Middle frontal gyrus (tissue), 1 donor: ENCODE results near the gene SLC28A1.
"Not testable (repeated sequence)": the region's sequence is repeated elsewhere in the genome, so short reads cannot be mapped to it uniquely, and the experiment has no call there.

Experiments
- DNase-seq: peaks from one replicate; pipeline ENCODE4 v3.0.0-alpha.2; 2015; ENCODE audit warnings: low spot score; ENCODE audit errors: extremely low spot score

Gene SLC28A1

GRCh38 chr15:84968301-84968700 is 83.8 kb downstream of the SLC28A1 start:
- DNase-seq = no peak

- DNase-seq = no peak
Measured at GRCh38 chr15:84969257-84969656, 84.8 kb downstream of the SLC28A1 start.

GRCh38 chr15:84970843-84971242 is 86.4 kb downstream of the SLC28A1 start:
- no peak for DNase-seq

GRCh38 chr15:84973492-84974460 is 89.3 kb downstream of the SLC28A1 start:
- DNase-seq = no peak

- no peak for DNase-seq
Measured at GRCh38 chr15:84975871-84976351, 91.4 kb downstream of the SLC28A1 start.

DNA sequence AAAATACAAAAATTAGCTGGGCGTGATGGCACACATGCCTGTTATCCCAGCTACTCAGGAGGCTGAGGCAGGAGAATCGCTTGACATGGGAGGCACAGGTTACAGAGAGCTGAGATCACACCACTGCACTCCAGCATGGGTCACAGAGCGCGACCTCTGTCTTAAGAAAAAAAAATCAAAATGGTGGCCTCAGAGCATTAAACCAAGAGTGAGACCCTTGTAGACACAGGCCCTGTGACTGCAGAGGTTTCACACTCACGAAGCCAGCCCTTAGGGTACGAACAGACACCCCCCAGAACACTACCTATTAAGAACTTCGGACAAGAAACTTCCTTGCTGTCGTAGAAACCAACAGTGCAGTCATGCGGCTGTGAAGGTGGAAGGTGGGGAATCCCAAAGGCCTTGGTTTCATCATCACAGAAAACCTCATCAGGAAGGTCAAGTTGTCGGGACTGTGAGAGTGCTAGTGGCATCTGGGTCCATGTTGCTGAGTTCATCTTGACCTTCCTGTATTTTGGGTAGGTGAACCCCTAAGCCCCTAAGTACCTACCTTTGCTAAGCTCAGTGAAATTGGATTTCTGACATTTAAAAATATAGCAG is 92.4 kb downstream of the SLC28A1 start:
- DNase-seq = no peak

DNA sequence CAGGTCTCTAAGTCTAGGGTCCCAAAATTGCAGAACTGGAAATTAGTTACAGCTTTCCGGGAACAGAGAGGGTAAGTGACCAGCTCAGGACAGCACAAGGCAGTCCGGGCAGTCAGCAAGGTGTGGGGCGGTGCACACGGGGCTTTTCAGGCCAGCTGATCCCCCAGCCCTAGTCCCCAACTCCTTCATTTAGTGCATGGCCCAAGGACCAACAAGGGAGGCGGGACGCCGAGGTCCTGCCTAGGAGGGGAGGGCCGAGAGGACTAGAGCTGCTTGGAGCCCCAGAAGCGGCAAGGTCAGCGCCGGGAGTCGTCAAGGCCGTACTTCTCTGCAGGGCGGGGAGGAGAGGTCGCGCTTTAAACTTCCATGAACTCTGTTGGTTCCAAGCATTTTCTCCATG is 95.2 kb downstream of the SLC28A1 start:
- no peak for DNase-seq

DNA sequence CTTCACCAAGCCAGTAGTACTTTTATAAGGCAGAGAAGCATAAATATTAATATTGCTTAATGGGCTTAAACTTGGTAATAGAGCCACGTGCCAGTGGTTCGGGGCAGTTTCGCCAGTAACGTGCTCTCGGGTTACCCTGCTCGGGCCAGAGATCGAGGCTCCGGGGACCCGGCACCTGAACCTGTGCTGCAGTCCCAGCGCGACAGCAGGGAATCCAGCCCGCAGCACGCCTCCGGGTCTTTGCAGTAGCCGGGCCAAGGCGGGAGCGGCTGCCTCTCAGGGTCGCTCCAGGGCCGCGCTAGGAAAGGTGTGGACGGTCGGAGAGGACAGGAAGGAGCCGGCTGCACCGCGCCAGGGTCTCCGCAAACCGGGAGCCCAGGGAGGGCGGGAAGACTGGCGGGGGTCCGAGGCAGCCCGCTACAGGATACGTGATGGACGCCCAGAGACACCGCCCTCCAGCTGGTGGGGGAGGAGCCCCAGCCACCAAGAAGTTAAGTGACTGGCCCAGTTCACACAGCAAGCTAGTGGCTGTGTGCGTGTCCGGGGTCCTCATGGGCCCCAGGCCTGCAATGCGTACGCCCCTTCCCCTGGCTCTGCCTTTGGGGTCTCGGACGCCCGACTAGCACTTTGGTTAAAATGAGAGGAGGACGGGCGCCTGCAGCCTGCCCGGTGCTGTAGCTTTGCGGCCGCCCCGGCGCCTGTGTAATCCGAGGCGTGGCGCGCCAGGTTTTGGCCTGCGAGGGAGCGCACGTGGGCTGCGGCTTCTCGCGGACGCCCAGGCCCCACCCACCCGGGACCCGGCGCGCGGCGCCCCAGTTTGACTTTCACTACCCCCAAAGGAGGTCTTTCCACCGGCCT is 96.0 kb downstream of the SLC28A1 start:
- DNase-seq = peak; percentile 71

- peak; percentile 93 for DNase-seq
Measured at GRCh38 chr15:84981054-84981710, 96.7 kb downstream of the SLC28A1 start.

DNA sequence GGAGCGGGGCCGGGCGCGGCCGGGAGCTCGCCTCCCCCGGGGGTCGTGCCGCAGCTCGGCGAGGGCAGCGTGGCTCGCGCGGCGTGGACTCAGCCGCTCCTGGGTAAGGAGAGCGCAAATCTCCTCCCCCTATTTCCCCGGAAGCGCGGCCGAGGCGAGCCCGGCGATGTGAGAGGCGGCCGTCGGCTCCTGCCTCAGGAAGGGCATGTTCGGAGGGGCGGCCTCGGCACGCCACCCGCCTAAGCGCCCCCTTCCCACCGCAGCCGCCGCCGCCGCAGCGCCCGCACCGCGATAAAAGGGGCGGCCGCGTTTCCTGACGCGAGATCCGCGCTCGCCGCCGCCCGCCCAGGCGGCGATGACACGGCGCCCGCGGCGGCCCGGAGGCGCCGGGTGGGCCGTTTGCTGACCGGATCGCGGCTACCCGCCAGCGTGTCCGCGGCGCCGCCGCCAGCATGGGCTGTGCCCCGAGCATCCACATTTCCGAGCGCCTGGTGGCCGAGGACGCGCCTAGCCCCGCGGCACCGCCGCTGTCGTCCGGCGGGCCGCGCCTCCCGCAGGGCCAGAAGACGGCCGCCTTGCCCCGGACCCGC is 97.3 kb downstream of the SLC28A1 start, which contains the start of gene PDE8A:
PDE8A (plus strand) TSS at position 146 of the 590 bp plus-strand sequence; CDS start at position 453, 307 bp downstream.
- DNase-seq = no peak

DNA sequence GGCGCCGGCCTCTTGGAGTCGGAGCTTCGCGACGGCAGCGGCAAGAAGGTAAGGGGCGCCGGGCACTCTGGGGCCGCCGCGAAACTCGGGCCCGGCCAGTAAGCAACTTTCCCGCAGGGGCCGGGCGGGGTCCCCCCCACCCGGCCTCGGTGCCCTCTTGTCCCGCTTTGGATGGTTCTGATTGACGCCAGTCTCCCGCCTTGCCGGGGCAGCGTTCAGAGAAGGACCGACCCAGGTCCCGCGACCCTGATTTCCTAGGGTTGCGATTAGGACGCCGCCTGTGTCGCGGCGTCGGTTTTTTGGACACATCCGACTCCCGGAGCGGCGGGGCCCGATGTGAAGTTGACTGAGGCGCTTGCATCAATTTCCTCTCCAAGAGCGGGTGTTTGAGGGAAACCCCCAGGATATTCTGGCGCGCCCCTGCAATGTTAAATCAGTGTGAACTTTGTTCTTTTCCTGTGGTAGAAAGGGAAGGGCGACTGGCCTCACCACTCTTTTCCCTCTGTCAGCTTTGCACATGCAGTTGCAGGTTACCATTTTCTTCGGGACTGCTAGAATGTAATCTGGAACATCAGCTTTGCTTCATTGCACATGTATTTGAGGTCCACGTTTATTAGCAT is 97.9 kb downstream of the SLC28A1 start:
- no peak for DNase-seq

GRCh38 chr15:84983294-84983693 is 98.8 kb downstream of the SLC28A1 start:
- DNase-seq = no peak

GRCh38 chr15:84983711-84984110 is 99.2 kb downstream of the SLC28A1 start:
- no peak for DNase-seq

GRCh38 chr15:84985158-84985557 is 100.7 kb downstream of the SLC28A1 start:
- no peak for DNase-seq

- DNase-seq = not testable (repeated sequence)
Measured at GRCh38 chr15:84987351-84987750, 102.9 kb downstream of the SLC28A1 start.

DNA sequence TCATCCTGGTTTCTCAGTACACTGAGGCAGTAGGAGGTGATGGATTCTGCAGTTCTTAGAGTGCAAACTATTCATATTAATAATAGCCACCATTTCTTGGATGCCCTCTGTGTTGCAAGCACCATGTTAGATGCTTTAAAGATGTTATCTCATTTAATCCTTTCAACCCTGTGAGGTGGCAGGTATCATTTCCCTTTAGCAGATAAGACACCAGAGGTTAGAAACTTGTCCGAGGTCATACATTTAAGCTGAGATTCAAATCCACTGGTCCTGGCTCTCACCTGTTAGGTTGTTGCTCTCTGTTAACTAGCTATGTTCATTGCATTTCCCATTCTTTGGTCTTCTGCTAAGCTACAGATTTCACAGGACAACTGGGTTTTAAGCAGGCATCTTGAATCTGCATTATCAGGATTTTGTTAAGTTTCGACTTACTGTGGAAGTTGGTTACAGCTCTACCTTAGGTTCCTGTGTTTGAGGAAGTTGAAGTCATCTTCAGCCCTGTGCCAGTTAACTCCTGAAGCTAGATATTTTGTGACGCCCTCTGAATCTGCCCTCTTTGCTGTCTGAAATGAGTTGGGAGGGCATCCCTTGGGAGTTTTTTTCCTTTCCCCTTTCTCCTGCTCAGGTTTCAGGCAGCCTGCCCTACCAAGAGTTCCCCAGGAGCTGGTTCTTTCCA is 103.6 kb downstream of the SLC28A1 start:
- DNase-seq = no peak

GRCh38 chr15:84988909-84989644 is 104.6 kb downstream of the SLC28A1 start:
- no peak for DNase-seq

- no peak for DNase-seq
Measured at GRCh38 chr15:84990507-84990906, 106.0 kb downstream of the SLC28A1 start.
